GM18526 (cell line): Measurements from ENCODE around the gene DGAT2.
A peak's percentile ranks its signal among the peaks of the same experiment; 100 is the strongest.

Source experiments
- POLR2A ChIP-seq: IDR thresholded peaks from 3 replicates; pipeline ENCODE4 v1.6.1; 2011; ENCODE audit not compliant: insufficient read length; ENCODE audit errors: extremely low read depth

The DGAT2 gene, protein sequence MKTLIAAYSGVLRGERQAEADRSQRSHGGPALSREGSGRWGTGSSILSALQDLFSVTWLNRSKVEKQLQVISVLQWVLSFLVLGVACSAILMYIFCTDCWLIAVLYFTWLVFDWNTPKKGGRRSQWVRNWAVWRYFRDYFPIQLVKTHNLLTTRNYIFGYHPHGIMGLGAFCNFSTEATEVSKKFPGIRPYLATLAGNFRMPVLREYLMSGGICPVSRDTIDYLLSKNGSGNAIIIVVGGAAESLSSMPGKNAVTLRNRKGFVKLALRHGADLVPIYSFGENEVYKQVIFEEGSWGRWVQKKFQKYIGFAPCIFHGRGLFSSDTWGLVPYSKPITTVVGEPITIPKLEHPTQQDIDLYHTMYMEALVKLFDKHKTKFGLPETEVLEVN

DNA sequence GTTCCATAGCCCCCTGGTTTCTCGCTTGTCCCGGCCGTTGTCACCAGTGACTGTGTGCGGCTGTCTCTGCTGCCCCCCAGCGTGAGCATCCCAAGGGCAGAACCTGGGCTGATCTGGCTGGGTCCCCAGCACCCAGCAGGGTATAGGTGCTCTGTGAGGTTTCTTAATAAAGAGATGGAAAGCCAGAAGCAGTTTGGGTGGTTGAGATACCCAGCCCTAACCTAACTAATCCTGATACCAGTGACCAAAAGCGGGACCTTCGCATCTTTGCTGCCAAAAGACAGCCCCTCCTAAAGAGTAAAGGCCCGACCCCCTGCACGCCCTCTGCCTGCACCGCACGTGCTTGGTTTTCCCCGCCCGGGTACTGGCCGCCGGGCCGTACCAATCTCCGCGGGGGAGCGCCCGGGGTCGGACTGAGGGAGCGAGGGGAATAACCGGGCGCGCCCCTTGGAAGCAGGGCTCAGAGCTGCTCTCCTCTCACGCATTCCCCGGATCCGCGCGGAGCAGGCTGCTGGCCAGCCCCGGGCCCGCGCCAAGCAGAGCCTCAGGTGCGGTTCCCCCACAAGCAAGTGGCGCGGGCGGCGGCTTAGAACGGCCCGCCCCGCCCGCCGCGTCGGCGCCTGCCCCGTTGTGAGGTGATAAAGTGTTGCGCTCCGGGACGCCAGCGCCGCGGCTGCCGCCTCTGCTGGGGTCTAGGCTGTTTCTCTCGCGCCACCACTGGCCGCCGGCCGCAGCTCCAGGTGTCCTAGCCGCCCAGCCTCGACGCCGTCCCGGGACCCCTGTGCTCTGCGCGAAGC lies at the start of gene DGAT2:
DGAT2 (plus strand) TSS at position 667 of the 797 bp plus-strand sequence. CDS start 214 bp downstream, outside the sequence.
- TF ChIP-seq POLR2A: peak; percentile 81

DNA sequence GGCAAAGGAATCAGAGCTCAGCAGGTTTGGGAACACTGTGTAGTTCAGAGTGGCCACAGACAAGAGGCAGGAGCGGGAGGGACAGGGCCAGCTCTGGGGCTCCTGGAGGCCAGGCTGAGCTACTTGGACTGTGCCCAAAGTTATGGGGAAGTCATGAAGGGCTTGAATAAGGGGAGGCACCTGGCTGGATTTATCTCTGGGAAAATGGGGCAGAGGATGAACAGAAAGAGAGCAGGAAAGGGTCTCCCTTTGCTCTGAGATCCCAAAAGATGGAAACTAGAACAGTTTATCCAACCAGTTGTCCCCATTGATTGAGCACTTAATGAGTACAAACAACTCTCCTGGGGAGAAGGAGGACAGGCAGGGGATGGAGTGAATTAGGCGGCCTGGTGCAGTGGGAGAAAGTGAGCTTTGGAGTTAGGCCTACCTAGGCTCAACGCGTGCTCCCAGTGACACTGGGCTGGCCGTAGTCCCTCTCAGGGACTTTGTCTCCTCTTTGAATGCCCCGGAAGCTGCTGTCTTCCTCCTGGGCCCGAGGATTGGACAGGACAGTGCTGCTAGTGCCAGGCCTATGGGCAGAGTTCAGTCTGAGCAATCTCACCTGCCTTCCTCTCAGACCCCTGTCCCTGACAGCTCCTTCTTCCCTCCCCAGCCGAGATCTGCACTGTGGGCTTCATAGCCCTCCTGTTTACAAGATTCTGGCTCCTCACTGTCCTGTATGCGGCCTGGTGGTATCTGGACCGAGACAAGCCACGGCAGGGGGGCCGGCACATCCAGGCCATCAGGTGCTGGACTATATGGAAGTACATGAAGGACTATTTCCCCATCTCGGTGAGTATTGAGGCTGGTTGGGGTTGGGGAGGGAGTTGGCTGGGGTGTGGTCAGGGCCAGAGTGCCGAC lies 49.0 kb upstream of the DGAT2 start:
- TF ChIP-seq POLR2A: no peak

DNA sequence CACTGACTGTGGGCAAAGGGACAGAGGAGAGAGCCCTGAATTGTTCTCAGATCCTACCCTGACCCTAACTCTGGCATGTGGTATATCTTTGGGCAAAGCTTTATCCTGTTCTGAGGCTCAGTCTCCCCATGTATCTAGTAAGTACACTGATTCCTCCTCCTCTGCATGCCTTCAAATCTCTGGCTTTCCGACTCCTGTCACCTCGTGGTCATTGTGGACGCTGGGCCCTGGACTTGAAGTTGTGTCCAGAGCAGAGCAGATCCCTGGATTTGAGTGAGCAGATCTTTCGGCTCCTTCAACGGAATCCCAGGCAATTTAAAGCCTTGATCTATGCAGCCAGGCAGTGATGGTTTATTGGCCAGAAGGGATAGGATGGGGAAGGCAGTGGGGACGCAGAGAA lies 47.9 kb upstream of the DGAT2 start:
- no peak for TF ChIP-seq POLR2A

DNA sequence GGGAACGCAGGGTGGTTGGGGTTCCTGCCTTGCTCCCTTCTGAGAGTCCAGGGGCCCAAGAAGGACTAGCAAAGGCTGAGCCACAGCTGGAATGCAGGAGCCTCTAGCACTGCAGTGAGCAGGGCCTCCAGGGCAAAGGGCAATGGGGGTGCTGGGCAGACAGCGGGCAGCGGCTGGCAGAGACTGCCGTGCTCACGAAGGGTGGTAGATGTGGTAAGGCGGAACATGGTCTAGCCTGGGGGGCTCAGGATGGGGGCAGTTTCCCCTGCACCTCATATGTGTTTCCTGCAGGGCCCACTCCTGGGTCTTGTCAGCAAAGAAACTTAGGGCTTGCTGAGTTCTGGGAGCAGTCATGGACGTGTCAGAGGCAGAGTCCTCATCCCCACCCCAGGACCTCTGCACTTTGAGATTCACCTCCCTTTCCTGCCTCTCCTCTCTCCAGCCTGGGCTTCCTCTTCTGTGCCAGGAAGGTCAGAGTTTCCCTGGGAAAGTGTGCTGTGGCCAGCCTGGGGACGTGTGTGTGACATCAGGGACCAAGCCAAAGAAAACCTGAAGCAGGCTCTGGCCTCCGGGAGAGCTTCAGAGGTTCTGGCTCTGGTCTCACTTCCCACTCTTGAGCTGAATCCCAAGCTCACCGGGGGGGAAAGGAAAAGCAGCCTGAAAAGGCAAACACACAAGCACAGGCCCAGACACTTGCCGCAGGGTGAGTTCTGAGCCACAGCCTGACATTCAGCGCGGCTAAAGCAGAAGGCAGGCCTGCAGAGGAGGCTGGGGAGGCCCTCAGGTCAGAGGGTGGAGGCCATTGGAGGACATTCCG lies 46.5 kb upstream of the DGAT2 start:
- TF ChIP-seq POLR2A: no peak

DNA sequence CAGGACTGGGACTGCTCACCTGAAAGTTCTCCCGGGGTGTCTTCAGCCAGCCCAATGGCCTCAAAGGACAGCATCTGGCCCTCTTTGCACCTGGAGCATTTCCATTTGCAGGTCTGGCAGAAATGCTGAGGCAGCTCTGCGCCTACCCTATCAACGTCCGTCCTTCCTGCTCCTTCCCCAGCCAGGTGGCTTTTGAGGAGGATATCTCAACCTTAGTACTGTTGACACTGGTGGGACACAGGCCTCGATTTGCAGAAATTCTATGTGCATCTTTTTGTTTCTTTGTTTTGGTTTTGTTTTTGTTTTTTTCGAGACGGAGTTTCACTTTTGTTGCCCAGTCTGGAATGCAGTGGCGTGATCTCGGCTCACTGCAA lies 45.9 kb upstream of the DGAT2 start:
- TF ChIP-seq POLR2A: no peak

DNA sequence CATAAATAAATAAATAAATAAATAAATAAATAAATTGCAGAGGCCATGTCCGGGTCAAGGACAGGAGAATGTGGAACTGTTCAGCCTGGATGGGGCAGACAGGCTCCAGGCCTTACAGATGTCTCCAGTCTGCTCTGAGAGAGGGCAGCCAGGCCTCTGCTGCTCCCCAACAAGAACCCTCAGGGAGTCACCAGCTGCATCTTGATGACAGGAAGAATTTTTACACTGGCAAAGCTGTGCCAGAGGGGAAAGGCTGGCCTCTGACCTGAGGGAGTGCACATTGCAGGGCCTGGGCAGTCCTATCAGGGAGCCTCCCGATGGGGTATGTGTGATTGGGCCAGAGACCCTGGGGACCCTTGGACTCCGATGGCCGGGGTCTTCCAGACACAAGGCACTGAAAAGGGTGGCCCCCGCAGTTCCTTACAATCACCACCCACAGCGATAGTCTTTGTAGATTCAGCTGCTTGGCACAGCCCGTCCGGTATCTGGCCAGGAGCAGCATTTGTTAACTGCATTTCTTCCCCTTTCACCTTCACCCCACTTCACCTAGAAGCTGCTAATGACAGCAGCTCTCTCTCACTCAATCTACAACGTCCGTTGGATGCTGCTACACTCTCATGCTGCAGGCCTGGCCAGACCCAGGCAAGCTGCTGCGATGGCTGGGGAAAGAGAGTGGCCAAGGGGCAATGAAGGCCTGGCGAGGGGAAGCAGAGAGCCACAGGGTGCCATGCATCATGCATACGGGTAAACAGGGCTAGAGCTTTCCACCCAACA lies 42.8 kb upstream of the DGAT2 start:
- TF ChIP-seq POLR2A: no peak

DNA sequence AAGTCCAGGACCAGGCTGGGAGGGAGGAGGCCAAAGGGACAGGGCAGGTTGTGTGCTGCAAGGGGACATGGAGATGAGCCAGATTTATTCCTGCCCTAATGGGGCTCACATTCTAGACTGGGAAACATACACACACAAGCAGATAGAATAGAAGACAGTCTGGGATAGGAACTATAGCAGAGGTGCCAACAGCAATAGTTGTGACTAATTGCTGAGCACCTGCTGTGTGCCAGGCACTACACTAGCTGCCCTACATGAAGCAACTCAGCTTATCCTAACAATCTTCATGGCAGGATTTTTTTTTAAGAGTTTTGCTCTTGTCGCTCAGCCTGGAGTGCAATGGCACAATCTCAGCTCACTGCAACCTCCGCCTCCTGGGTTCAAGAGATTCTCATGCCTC lies 39.6 kb upstream of the DGAT2 start:
- TF ChIP-seq POLR2A: no peak

DNA sequence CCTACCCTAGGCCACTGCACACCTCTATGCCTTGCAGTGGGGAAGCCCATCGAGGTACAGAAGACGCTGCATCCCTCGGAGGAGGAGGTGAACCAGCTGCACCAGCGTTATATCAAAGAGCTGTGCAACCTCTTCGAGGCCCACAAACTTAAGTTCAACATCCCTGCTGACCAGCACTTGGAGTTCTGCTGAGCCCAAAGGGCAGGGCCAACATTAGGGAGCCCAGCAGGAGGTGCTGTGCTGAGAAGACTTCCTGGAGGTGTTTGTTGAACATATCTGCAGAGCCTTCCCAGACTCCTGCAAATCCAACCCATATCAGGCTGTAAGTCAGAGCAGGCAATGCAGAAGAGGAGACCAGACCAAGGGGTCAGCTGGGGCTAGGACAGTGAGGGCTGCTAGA lies 37.5 kb upstream of the DGAT2 start:
- TF ChIP-seq POLR2A: no peak

DNA sequence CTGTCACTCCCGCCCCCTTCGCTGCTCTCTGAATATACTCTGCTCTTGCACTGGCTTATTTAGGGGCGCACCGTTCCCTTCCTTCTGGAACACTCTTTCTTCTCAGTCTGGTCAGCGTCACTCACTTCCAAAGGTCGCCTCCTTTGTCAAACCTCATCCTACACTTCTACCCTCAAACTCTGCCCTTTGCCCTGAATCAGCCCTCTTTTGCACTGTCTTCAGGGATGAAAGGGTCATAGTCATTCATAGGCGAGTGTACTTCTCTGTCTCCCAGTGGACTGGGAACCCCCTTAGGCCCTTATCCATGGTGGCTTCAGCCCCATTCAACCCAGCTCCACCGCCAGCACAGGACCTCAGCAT lies 35.5 kb upstream of the DGAT2 start:
- no peak for TF ChIP-seq POLR2A

DNA sequence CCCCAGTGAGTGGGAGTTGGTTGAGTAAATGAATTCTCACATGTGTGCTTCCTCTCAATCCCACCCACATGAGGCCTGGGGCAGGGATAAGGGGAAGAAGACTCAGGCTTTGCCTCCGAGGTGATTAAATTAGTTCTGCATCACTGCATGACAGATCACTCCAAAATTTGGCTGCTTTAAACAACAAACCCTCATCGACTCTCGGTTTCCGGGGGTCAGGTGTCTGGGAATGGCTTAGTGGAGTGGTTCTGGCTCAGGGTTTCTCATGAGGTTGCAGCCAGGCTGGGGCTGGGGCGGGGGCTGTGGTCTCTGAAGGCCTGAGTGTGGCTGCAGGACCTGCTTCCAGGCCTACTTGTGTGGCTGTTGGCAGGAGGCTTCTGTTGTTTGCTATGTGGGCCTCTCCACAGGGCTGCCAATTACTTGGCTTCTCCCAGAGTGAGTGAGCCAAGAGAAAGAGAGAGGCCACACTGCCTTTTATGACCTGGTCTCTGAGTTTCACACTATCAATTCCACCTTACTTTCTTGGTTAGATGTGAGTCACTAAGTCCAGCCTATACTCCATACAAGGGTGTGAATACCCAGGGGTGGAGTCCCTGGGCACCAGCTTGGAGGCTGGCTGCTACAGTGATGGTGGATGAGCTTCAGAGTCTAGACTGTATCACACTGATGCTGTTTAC lies 35.0 kb upstream of the DGAT2 start:
- no peak for TF ChIP-seq POLR2A

DNA sequence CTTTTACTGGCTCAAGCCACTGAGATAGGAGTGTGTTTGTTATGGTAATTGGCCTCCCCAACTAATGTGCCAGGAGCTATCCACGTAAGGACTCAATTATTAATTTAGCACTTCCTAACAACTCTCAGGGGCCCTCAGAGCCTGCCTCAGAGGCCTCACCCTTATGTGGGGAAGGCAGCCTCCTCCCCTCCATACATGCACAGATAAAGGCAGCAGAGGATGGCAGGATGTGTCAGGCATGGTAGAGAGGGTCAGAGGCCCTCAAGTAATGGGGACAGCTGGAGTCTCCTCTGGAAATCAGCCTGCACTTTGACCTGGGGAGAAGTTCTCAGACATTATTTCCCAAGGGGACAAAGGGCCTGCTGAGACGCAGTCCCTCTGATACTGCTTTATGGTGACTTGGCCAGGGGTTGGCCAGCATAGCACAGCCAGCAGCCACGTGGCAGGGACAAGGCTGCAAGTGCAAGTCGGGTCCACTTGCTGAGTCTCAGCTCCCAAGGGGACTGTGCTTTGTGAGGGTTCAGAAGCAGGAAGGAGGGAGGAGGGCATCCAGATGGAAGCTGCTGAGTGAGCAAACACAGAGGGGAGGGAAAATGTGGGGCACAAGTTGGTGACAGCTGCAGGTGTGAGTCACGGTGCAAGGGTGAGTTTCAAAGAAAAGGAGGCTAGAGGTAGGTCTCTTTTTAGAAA lies 33.9 kb upstream of the DGAT2 start:
- TF ChIP-seq POLR2A: no peak

DNA sequence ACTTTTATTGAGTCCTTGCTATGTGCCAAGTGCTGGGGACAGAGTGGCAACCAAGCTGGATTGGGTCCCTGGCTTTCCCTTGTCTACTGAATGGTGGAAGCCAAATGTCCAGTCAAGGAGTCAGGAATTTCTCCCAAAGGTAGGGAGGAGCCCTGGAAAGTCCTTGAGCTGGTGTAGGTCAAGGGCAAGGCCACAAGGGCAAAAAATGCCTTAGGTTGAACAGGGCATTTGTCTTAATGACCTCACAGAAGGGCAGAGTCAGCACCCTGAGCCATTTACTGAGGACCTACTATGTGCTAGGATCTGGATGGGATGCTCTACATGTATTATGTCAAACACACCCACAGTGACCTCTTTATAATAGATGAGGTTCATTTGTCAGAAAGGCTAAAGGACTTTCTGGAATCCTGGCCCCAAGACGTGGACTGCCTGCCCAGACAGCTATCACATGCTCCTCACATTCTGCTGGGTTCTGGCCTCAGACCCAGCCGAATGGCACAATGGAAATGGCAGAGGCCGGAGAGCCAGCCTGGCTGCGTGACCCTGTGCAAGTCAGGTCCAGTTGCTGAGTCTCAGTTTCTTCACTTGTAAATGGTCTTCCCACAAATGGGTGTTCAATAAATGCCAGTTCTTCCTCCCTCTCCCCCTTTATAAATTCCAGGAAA lies 33.3 kb upstream of the DGAT2 start:
- no peak for TF ChIP-seq POLR2A
